Measurements from ENCODE around the gene MOB3A.

MOB3A gene

DNA sequence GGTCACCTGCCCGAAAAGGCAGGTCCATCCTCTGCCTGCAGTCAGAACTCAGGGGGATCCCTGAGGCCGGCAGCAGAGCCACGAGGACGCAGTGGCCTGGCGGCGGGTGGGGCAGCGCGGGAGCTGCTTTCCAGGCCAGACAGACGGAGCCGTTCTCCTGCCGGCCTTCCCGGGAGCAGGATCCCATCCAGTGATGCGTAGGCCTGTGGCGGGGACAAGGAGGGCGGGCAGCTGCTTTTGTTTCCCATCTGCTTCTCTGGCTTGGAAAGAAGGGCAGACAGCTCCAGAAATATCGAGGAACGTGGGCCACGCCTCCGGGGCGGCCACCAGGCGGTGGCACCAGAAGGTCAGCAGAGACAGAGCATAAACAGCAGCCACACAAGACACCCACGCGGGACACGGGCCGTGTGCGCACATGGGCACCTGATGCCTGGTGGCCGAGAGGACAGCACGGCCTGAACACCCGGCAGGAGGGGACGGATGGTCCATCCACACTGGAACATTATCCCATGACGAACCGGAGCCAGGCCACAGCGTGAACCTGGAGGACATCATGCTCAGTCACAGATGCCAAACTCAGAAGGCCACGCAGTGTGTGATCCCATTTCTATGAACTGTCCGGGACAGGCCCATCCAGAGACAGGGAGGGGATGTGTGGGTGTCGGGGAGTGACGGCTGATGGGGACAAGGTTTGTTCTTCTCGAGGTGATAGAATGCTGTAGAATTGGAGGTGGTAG lies 31.2 kb downstream of the MOB3A start:
- Histone ChIP-seq H4K20me1 (ENCODE audit: insufficient read depth, low read length) (no peaks in the 10 kb centered on the region), H3K79me2 (ENCODE audit: low read length) (peaks cover 11% of the 10 kb centered on the region), H3K4me3 (ENCODE audit: low read length) (no peak overlapping the region), H3K4me2 (ENCODE audit: low read depth, low read length) (no peak overlapping the region), H3K9me2 (replicated peaks; ENCODE audit: insufficient read depth, low read length) (no peaks in the 10 kb centered on the region), H3K9me3 (replicated peaks; ENCODE audit: insufficient read depth, low read length) (no peaks in the 10 kb centered on the region), H2AFZ (ENCODE audit: low read length) (no peak overlapping the region), H3F3A (ENCODE audit: insufficient read depth, low read length) (peaks cover 32% of the 10 kb centered on the region), H3K27ac (ENCODE audit: low read length) (no peak overlapping the region), H3K36me3 (replicated peaks; ENCODE audit: insufficient read depth, low read length) (no peaks in the 10 kb centered on the region), H3K27me3 (replicated peaks; ENCODE audit: insufficient read depth, low read length) (no peaks in the 10 kb centered on the region), H3K4me1 (ENCODE audit: low read length) (peaks cover 13% of the 10 kb centered on the region), H3K9ac (ENCODE audit: low read length) (no peak overlapping the region)
- no peak for DNase-seq
- TF ChIP-seq EZH2 (optimal IDR thresholded peaks at IDR 0.05; ENCODE audit: low read depth, low read length) (no peak), CTCF (IDR thresholded peaks at IDR 0.05; ENCODE audit: low read length) (no peak), EZH2phosphoT487 (IDR thresholded peaks at IDR 0.05; ENCODE audit: low read length) (no peak)

GRCh38 chr19:2064395-2064787 lies 31.7 kb downstream of the MOB3A start:
- Histone ChIP-seq H3K9ac (ENCODE audit: low read length) (no peak overlapping the region), H3K4me2 (ENCODE audit: low read depth, low read length) (no peak overlapping the region), H3K27me3 (replicated peaks; ENCODE audit: insufficient read depth, low read length) (no peaks in the 10 kb centered on the region), H3K4me3 (ENCODE audit: low read length) (no peak overlapping the region), H4K20me1 (ENCODE audit: insufficient read depth, low read length) (no peaks in the 10 kb centered on the region), H3F3A (ENCODE audit: insufficient read depth, low read length) (peaks cover 29% of the 10 kb centered on the region), H2AFZ (ENCODE audit: low read length) (no peak overlapping the region), H3K79me2 (ENCODE audit: low read length) (peaks cover 17% of the 10 kb centered on the region), H3K9me2 (replicated peaks; ENCODE audit: insufficient read depth, low read length) (no peaks in the 10 kb centered on the region), H3K36me3 (replicated peaks; ENCODE audit: insufficient read depth, low read length) (no peaks in the 10 kb centered on the region), H3K27ac (ENCODE audit: low read length) (no peak overlapping the region), H3K4me1 (ENCODE audit: low read length) (peaks cover 15% of the 10 kb centered on the region), H3K9me3 (replicated peaks; ENCODE audit: insufficient read depth, low read length) (no peaks in the 10 kb centered on the region)
- no peak for DNase-seq
- no peak for TF ChIP-seq EZH2phosphoT487 (IDR thresholded peaks at IDR 0.05; ENCODE audit: low read length)
- TF ChIP-seq CTCF (IDR thresholded peaks at IDR 0.05; ENCODE audit: low read length) = no peak
- TF ChIP-seq EZH2 (optimal IDR thresholded peaks at IDR 0.05; ENCODE audit: low read depth, low read length) = no peak

- no peak overlapping the region for H3K27ac ChIP-seq (ENCODE audit: low read length)
- H3K4me1 ChIP-seq (ENCODE audit: low read length) = peaks cover 15% of the 10 kb centered on the region
- H3K9me2 ChIP-seq (replicated peaks; ENCODE audit: insufficient read depth, low read length) = no peaks in the 10 kb centered on the region
- H4K20me1 ChIP-seq (ENCODE audit: insufficient read depth, low read length) = no peaks in the 10 kb centered on the region
- no peak overlapping the region for H2AFZ ChIP-seq (ENCODE audit: low read length)
- H3K79me2 ChIP-seq (ENCODE audit: low read length) = peaks cover 17% of the 10 kb centered on the region
- peaks cover 29% of the 10 kb centered on the region for H3F3A ChIP-seq (ENCODE audit: insufficient read depth, low read length)
- H3K4me2 ChIP-seq (ENCODE audit: low read depth, low read length) = no peak overlapping the region
- H3K36me3 ChIP-seq (replicated peaks; ENCODE audit: insufficient read depth, low read length) = no peaks in the 10 kb centered on the region
- no peaks in the 10 kb centered on the region for H3K27me3 ChIP-seq (replicated peaks; ENCODE audit: insufficient read depth, low read length)
- H3K9ac ChIP-seq (ENCODE audit: low read length) = no peak overlapping the region
- H3K4me3 ChIP-seq (ENCODE audit: low read length) = no peak overlapping the region
- no peaks in the 10 kb centered on the region for H3K9me3 ChIP-seq (replicated peaks; ENCODE audit: insufficient read depth, low read length)
- TF ChIP-seq EZH2 (optimal IDR thresholded peaks at IDR 0.05; ENCODE audit: low read depth, low read length) = no peak
- no peak for TF ChIP-seq EZH2phosphoT487 (IDR thresholded peaks at IDR 0.05; ENCODE audit: low read length)
- TF ChIP-seq CTCF (IDR thresholded peaks at IDR 0.05; ENCODE audit: low read length) = no peak
- DNase-seq = no peak
These were observed 32.3 kb downstream of the MOB3A start for GRCh38 chr19:2063824-2064223.
